Measurements from ENCODE around the gene RASA3. TPM values are rescaled to one million over a fixed set of nuclear protein-coding genes. Genes with fewer than 3 reads are reported as not detected.

RASA3 gene
- total RNA-seq, 2 donors from 2014 or later, result 10.2 to 13.2 TPM

GRCh38 chr13:114016321-114017027, 115.9 kb downstream of the RASA3 start:
- DNase-seq (ENCODE audit: low spot score), result no peak
- TF ChIP-seq CTCF (IDR thresholded peaks at IDR 0.05), result no peak

GRCh38 chr13:114015969-114016295, 116.5 kb downstream of the RASA3 start:
- DNase-seq (ENCODE audit: low spot score), result no peak
- H3K4me3 ChIP-seq, result no peak overlapping the region
- no peaks in the 10 kb centered on the region for H3K9me3 ChIP-seq
- peaks cover 48% of the 10 kb centered on the region for H3K36me3 ChIP-seq
- TF ChIP-seq CTCF (IDR thresholded peaks at IDR 0.05), result no peak
- H3K27ac ChIP-seq, result no peak overlapping the region
- no peaks in the 10 kb centered on the region for H3K27me3 ChIP-seq
- H3K4me1 ChIP-seq, result no peaks in the 10 kb centered on the region

More at GRCh38 chr13:114016321-114017027, 115.9 kb downstream of the RASA3 start:
- Histone ChIP-seq H3K36me3 (peaks cover 50% of the 10 kb centered on the region), H3K4me1 (no peaks in the 10 kb centered on the region), H3K9me3 (no peaks in the 10 kb centered on the region), H3K27ac (no peak overlapping the region), H3K4me3 (no peak overlapping the region), H3K27me3 (no peaks in the 10 kb centered on the region)

- Histone ChIP-seq H3K27ac (no peak overlapping the region), H3K36me3 (peaks cover 46% of the 10 kb centered on the region), H3K4me3 (no peak overlapping the region), H3K9me3 (no peaks in the 10 kb centered on the region), H3K4me1 (no peaks in the 10 kb centered on the region), H3K27me3 (no peaks in the 10 kb centered on the region)
- TF ChIP-seq CTCF (IDR thresholded peaks at IDR 0.05), result no peak
- DNase-seq (ENCODE audit: low spot score), result no peak
Observed at GRCh38 chr13:114015111-114015968, 117.1 kb downstream of the RASA3 start.

- TF ChIP-seq CTCF (IDR thresholded peaks at IDR 0.05), result no peak
- no peak for DNase-seq (ENCODE audit: low spot score)
- no peaks in the 10 kb centered on the region for H3K27me3 ChIP-seq
- H3K4me3 ChIP-seq, result no peak overlapping the region
- H3K36me3 ChIP-seq, result peaks cover 53% of the 10 kb centered on the region
- no peaks in the 10 kb centered on the region for H3K4me1 ChIP-seq
- H3K9me3 ChIP-seq, result no peaks in the 10 kb centered on the region
- H3K27ac ChIP-seq, result no peak overlapping the region
Observed at GRCh38 chr13:114013952-114014629, 118.3 kb downstream of the RASA3 start.

GRCh38 chr13:114013336-114013735, 119.1 kb downstream of the RASA3 start:
- Histone ChIP-seq H3K9me3 (no peaks in the 10 kb centered on the region), H3K4me3 (no peak overlapping the region), H3K27me3 (no peaks in the 10 kb centered on the region), H3K4me1 (no peaks in the 10 kb centered on the region), H3K36me3 (peaks cover 48% of the 10 kb centered on the region), H3K27ac (no peak overlapping the region)
- no peak for TF ChIP-seq CTCF (IDR thresholded peaks at IDR 0.05)
- no peak for DNase-seq (ENCODE audit: low spot score)

Measured in right atrium auricular region (tissue), 2 donors.